Measurements from ENCODE around the gene TYK2.

TYK2 gene

DNA sequence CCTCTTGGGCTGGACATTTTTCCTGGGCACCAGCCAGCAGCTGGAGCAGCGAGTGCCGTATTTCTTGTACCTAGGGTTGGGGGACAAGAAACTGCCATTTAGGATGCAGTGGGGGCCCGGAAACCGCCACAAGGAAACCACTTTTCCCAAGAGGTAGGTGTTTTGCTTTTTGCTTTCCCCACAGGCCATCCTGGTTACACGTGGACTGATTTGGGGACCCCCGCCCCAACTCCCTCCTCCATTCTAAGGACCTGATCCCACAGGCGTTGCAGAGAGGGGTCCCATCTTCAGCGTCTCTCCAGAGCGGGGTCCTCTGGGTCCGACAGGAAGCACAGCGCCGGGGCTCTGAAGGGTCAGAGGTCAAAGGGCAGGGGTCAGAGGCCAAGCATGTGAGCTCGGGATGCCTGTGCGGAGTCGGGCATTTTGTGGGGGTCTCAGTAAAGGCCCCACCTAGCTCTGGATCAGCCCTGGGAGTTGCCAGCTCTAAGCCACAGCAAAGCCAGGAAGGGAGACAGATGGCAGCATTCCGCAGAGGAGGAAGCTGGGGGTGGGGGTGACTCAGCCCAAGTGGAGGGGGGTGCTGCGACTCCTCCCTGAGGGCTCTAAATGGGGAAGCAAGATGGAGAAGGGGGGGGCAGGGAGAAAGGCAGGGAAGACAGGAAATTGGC is 75.1 kb downstream of the TYK2 start:
- DNase-seq = no peak

Data from CD4-positive, alpha-beta T cell treated with Interferon gamma for 1 hour (primary cell).